Endometrium (tissue), 2 donors: ENCODE results near the gene CASP8AP2.
"Not testable (repeated sequence)": the region's sequence is repeated elsewhere in the genome, so short reads cannot be mapped to it uniquely, and the experiment has no call there.

ENCODE experiments used
- FAIRE-seq: peaks from 2 replicates; lab custom pipeline; 2012; peaks lifted over from hg19 to GRCh38; lab: Jason Lieb, UNC
- donor health status: control.
- donor health status: control.

The CASP8AP2 gene

DNA sequence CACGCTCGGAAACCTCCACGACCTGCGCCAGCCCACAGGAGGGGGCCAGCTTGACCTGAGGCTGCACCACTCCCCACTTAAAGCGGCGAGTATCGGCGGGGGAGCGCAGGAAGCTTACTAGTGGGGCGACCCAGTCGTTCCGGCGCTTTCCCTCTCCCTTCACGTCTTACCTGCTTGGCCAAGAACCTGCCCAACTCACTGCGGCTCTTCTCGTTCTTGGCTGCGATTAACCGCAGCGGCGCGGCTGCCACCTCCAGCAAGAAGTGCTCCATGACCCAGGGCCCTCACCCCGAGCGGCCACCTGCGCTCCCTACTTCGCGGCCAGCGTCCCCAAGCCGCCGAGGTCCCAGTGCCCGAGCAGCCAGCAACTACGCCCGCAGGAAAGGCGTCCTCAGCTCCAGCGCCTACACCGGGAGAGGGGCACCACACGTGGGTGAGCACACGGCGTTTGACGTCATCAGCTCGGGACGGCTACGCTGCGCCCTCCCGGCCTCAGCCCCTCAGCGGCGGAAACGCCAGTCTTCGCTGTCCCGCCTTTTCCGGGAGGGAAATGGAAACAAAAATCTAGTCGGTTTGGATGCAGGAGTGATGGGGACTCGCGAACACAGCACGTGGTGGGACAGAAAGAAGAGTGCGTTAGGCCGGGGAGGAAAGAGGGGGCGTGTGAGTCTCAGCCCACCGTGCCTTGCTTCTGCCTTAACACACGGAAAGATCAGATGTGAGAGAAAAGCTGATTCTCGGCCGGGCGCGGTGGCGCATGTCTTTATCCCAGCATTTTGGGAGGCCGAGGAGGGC lies 10.1 kb upstream of the CASP8AP2 start, which contains the start of gene MDN1:
TSS of gene MDN1 (minus strand) at position 459 of the 795 bp plus-strand sequence. CDS start at position 272, 187 bp downstream.
- FAIRE-seq: peak; percentile 78

DNA sequence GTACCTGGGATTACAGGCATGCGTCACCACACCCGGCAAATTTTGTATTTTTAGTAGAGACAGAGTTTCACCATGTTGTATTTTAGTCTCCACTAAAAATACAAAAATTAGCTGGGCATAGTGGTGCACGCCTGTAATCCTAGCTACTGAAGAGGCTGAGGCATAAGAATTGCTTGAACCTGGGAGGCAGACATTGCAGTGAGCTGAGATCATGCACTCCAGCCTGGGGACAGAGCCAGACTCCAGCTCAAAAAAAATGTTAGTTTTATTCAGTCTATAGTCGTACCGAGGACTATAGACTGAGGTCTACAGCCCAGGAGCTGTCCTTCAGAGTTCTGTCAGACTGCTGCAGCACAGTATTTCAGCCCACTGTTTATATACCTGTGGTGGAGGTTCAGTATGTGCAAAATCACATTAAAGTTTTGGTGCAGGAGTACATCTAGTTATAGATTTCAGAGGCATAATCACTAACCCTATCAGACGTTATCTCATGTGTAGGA lies 3.6 kb upstream of the CASP8AP2 start:
- no peak for FAIRE-seq

DNA sequence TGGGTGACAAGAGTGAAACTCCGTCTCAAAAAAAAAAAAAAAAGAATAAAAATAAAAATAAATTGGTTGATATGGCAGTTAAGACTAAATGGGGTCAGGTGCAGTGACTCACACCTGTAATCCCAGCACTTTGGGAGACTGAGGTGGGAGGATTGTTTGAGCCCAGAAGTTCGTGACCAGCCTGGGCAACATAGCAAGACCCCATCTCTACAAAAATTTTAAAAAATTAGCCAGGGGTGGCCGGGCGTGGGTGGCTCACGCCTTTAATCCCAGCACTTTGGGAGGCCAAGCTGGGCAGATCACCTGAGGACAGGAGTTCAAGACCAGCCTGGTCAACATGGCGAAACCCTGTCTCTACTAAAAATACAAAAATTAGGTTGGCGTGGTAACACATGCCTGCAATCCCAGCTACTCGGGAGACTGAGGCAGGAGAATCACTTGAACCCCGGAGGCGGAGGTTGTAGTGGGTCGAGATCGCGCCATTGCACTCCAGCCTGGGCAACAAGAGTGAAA lies 1.1 kb upstream of the CASP8AP2 start:
- FAIRE-seq: not testable (repeated sequence)

DNA sequence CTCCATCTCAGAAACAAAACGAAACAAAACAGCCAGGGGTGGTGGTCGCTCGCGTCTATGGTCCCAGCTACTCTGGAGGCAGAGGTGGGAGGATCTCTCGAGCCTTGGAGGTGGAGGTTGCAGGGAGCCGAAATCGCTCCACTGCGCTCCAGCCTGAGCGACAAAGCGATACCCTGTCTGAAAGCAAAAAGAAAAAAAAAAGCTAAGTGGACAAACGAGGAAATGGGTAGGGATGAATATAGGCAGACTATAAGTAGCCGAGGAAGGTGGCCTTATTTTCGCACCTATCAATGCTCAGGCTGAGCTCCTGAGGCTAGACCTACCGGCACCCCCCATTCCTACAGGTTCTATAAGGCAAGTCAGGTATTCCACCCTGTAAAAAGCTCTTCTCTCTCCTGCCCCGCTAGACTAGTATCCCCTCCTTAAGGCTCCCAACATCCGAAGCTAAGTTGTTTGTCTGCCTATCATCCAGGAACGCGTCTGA lies 650 bp upstream of the CASP8AP2 start:
- FAIRE-seq: no peak

DNA sequence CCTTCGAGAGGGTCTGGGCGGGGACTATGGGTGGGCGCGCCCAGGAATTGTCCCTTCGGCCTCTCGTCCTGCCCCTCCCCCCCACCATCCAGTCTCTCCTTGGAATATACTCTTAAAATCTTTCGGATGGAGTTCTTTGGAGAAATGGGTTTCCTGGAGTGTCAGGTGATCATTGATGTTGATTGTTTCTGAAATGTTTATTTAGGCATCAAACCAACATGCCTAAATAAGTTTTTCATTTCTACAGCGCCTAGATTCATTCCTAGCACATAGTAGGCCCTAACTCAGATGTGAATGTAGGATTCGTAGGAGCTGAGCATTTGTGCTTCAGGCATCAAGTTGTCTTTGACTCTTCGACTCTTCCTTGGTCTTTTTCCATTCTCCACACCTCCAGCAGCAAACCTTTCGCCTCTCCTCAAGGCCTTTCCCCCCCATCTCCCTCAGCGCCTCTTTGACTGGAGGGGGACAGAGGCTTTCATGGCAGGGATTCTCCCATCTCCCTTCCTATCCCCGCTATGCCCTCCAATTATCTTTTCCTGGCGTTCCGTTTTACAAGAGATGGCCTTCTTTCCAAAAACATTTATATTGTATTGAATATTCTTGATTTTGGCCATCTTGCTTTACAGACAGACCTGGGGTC lies 610 bp downstream of the CASP8AP2 start:
- no peak for FAIRE-seq

DNA sequence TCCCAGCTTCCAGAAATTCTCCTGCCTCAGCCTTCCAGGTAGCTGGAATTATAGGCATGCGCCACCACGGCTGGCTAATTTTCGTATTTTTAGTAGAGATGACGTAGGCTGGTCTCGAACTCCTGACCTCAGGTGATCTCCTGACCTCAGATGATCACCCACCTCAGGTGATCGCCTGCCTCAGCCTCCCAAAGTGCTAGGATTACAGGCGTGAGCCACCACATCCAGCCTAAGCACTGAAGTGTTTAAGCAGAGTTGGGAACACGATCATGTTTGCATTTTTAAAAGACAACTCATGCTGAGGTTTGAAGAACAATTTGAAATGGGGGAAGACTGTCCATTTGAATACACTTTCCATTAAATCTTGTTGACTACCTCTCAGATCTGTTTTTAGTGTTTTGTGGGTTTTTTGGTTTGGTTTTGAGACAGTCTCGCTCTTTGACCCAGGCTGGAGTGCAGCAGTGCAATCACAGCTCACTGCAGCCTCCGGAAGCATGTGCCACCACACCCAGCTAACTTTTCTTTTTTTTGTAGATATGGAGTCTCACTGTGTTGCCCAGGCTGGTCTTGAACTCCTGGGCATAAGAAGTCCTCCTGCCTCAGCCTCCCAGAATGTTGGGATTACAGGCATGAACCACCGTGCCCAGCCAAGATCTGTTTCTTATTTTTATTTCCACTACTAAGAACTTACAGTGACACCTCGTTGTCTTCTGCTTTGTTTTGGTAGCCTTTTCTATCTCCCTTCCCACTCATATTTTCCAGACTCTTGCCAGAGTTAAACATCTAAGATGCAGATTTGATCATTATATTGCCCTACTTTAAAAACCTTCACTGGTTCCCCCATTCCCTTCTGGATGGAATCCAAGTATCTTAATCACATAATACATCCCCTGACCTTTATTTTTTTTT lies 5.5 kb downstream of the CASP8AP2 start:
- no peak for FAIRE-seq

DNA sequence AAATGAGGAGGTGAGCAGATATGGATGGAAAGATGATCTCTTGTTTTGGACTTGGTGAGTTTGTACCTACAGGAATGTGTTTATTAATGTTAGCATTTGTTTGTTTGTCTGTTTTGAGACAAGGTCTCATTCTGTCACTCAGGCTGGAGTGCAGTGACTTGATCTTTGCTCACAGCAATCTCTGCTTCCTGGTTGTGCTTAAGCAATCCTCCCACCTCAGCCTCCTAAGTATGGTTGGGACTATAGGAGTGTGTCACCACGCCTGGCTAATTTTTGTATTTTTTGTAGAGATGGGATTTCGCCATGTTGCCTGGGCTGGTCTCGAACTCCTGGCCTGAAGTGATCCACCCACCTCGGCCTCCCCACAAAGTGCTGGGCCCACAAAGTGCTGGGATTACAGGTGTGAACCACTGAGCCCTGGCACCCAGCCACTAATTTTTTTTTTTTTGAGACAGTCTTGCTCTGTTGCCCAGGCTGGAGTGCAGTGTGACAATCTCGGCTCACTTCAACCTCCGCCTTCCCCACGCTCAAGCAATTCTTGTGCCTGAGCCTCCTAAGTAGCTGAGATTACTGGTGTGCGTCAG lies 7.1 kb downstream of the CASP8AP2 start:
- no peak for FAIRE-seq

DNA sequence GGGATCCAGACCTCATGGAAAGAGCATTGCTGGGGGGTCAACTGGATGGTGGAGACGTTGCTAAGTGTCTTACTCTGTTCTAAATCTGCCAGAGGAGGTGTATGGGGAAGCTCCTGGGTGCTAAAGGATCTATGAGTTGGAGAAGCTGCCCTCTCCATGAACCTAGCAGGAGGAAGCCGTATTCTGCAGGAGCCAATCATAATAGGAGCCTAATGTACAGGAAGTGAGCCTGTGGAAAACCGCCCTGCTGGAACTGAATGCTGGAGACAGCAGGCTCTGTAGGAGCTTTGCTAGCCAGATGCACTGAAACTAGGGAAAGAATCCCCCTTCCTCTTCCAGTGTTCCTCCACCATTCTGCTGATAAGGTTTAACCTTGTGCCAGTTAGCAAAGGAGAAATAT lies 10.9 kb downstream of the CASP8AP2 start:
- no peak for FAIRE-seq

DNA sequence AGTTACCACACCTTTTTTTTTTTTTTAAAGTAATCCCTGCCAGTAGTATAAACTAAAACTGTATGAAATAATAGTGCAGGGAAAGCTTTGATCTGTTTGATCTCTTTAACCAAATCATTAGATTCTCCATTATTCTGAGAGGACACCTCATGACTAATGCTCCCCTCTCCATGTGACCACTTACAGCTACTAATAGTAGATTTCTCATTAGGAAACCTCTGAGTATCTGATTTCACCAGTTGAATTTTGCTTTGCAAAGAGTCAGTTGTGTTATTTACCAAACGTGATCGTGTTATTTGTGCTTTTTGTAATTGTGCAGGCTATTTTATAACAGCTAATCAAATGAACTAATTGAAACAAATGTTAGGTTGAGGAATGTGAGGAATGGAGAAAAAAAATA lies 12.5 kb downstream of the CASP8AP2 start:
- FAIRE-seq: no peak

DNA sequence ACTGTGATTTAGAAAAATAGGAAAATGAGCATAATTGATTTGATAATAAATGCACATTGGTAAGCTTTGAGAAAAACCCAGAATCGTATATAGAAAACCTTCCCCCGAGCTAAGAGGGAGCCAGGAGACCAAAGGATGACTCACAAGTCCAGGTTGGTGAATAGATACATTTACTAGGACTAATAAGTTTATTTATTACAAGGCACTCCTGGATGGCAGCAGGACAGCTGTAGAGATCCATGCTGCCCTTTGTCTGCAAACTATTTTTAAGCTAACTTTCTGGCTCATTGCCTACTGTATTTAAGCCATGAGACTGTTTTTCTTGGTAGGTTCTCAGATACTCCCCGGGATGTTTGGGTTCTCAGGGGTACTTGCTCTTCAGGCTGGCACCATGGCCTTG lies 13.4 kb downstream of the CASP8AP2 start:
- no peak for FAIRE-seq

DNA sequence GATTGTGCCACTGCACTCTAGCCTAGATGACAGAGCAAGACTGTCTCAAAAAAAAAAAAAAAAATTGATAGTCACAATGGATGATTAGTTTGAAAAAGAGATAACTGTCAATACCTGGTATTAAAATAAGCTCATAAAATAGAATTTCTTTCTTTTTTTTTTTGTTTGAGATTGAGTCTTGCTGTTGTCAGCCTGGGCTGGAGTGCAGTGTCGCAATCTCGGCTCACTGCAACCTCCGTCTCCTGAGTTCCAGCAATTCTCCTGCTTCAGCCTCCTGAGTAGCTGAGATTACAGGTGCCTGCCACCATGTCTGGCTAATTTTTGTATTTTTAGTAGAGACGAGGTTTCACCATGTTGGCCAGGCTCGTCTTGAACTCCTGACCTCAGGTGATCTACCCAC lies 17.8 kb downstream of the CASP8AP2 start:
- not testable (repeated sequence) for FAIRE-seq

DNA sequence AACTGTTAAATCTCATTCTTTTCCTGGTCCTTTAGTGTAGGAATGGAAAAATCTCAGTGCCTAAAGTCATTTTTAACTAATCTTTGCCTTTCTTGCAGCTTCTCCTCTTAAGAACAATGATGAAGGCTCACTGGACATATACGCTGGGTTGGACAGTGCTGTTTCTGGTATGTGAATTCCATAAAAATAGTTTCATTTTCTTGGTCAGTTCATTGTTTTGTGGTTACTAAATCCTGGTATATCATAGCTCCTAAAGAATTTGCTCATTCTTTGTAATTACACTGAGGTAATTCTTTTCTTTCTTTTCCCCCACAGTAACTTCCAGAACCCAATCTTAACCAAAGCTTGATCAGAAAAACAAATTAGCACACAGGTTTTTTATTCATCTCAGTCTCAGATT lies 23.4 kb downstream of the CASP8AP2 start:
- no peak for FAIRE-seq

DNA sequence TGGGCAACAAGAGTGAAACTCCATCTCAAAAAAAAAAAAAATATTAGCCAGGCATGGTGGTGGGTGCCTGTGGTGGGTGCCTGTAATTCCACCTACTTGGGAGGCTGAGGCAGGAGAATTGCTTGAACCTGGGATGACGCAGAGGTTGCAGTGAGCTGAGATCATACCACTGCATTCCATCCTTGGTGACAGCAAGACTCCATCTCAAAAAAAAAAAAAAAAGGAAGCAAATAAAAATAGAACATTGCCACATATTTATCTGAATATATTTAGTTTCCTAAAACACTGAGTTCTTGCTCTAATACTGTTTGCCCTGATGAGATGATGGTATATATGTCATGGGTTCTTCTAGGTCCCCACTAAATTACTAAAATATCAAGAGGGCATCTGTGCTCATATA lies 28.4 kb downstream of the CASP8AP2 start:
- FAIRE-seq: no peak

DNA sequence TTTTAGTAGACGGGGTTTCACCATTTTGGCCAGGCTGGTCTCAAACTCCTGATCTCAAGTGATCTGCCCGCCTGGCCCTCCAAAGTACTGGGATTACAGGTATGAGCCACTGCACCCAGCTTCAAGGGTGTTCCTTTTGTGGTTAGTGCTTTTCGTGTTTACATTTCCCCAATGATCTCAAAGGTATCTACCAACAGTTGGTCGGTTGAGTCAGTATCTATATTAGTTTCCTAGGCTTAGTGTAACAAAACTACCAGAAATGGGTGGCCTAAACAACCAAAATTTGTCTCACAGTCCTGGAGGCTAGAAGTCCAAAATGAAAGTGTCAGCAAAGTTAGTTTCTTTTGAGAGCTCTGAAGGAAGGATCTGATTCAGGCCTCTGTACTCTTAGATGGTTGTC lies 30.1 kb downstream of the CASP8AP2 start:
- no peak for FAIRE-seq

DNA sequence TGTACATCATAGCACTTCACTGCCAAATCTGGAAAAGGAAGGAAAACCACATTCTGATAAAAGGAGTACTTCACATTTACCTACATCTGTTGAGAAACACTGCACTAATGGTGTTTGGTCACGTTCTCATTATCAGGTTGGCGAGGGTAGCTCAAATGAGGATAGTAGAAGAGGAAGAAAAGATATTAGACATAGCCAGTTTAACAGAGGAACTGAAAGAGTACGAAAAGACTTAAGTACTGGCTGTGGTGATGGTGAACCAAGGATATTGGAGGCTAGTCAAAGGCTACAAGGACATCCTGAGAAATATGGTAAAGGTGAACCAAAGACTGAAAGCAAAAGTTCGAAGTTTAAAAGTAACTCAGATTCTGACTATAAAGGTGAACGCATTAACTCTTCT lies 32.6 kb downstream of the CASP8AP2 start:
- no peak for FAIRE-seq

DNA sequence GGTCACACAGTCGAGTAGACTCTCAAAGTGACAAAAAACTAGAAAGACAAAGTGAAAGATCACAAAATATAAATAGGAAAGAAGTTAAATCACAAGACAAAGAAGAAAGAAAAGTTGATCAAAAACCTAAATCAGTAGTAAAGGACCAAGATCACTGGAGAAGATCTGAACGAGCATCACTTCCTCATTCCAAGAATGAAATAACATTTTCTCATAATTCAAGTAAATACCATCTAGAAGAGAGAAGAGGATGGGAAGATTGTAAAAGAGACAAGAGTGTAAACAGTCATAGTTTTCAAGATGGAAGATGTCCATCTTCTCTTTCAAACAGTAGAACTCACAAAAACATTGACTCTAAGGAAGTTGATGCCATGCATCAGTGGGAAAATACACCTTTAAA lies 33.0 kb downstream of the CASP8AP2 start:
- no peak for FAIRE-seq

DNA sequence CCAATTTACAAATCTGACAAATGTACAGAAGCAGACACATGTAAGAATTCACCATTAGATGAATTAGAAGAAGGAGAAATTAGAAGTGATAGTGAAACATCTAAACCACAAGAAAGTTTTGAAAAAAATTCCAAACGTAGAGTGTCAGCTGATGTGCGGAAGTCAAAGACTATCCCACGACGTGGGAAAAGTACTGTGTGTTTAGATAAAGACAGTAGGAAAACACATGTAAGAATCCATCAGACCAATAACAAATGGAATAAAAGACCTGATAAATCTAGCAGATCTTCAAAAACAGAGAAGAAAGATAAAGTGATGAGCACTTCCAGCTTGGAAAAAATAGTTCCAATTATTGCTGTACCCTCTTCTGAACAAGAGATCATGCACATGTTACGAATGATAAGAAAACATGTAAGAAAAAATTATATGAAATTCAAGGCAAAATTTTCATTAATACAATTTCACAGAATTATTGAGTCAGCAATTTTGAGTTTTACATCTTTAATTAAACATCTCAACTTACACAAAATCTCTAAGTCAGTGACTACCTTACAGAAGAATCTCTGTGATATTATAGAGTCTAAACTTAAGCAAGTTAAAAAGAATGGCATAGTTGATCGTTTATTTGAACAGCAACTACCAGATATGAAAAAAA lies 36.5 kb downstream of the CASP8AP2 start:
- no peak for FAIRE-seq

DNA sequence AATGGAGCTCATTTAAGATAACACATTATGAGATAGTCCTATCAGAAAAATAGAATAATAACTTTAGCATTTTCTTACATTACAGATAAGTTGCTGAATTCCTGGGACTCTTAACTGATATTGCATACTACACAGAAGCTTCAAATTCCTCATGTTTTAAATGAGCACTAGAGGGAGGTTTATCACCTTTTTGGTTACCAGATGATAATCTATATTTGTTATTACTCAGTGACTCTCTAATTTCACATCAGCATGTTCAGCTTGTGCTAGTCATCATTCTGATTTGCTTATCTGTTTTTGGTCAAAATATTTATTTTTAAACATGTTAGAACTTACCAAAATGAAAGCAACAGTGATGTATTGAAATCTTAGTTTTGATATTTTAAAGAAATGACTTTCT lies 44.0 kb downstream of the CASP8AP2 start:
- no peak for FAIRE-seq

DNA sequence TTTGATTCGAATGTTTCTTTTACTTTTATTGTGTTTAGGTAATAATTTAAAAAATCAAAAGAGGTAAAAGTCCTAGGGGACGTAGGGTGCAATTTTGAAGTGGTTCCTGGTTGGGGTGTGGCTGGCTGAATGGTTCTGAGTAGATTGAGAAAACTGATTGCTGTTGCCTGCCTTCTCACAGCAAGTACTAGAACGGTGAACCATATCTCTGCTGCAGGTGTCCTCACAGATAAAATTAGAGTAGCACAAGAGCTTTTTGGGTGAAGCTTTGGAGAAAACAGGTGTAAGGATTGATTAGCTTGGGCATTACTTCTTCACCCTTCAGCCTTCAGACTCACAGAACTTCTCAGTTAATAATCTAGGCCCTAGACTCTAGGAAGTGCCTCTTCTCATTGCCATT lies 44.8 kb downstream of the CASP8AP2 start:
- no peak for FAIRE-seq

DNA sequence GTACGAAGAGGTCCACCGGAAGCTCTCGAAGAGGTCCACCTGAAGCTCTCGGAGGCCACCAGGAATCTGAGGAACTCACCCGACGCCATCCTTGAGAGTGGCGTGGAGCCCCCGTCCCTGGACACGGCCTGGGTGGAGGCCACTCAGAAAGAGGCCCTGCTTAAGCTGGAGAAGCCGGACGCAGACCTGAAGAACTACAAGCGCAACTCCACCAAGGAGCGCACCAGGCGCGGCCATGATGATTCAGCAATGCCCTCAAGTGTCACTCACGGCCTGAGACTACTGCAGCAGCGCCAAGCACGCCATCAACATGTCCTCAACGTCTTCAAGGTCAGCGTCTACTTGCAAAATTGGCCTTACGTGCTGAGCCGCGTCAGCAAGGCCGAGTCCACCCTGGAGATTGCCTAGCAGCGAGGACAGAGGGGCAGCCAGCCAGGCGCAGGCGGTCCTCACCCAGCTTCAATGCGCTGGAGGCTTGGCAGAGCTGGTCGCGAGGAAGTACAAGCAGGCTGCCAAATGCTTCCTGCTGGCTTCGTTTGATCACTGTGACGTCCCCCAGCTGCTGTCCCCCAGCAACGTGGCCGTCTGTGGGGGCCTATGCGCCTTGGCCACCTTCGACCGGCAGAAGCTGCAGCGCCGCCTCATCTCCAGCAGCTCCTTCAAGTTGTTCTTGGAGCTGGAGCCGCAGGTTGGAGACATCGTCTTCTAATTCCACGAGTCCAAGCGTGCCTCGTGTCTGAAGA lies 56.9 kb downstream of the CASP8AP2 start:
- no peak for FAIRE-seq
